Activated CD8-positive, alpha-beta T cell treated with anti-CD3 and anti-CD28 coated beads for 36 hours (primary cell): ENCODE results near the gene NPC1L1. TPM values are rescaled to one million over a fixed set of nuclear protein-coding genes. Genes with fewer than 3 reads are reported as not detected.

Experiments used
- ATAC-seq: fragments of 200-7000 bp; cut with Tn5 transposase; one replicate; pipeline ENCODE4 v1.10.0; 2021; ENCODE audit warnings: mild to moderate bottlenecking, moderate library complexity
- CTCF ChIA-PET: fragments of 350-600 bp; sonication (Branson Sonifier 250); formaldehyde crosslinking; loops from one replicate; lab custom pipeline; 2021; ENCODE audit warnings: antibody characterized with exemption; lab: Charles Lee
- POLR2A ChIA-PET: fragments of 350-600 bp; sonication (Branson Sonifier 250); formaldehyde crosslinking; loops from one replicate; lab custom pipeline; 2021; ENCODE audit warnings: antibody characterized with exemption; lab: Charles Lee
- DNase-seq: peaks from one replicate; pipeline ENCODE4 v3.0.0-alpha.2; 2020
- H3K27ac Mint-ChIP-seq: one replicate; pipeline ENCODE4 v1.8.0; 2021; ENCODE audit warnings: mild to moderate bottlenecking, mixed read lengths
- H3K27me3 Mint-ChIP-seq: one replicate; pipeline ENCODE4 v1.8.0; 2021; ENCODE audit warnings: mixed read lengths
- H3K36me3 Mint-ChIP-seq: one replicate; pipeline ENCODE4 v1.8.0; 2021; ENCODE audit warnings: low read depth, mixed read lengths
- H3K4me1 Mint-ChIP-seq: one replicate; pipeline ENCODE4 v1.8.0; 2021; ENCODE audit warnings: low read depth, mixed read lengths
- H3K4me3 Mint-ChIP-seq: one replicate; pipeline ENCODE4 v1.8.0; 2021; ENCODE audit warnings: mild to moderate bottlenecking, moderate library complexity, mixed read lengths
- H3K9me3 Mint-ChIP-seq: one replicate; pipeline ENCODE4 v1.8.0; 2021; ENCODE audit warnings: mixed read lengths
- CTCF ChIP-seq: fragments of 200-600 bp; IDR thresholded peaks from one replicate; pipeline ENCODE4 v1.8.0; 2022; ENCODE audit warnings: antibody characterized with exemption, mild to moderate bottlenecking
- intact Hi-C: fragments of 100-400 bp; cut with micrococcal nuclease; formaldehyde crosslinking; loops from one replicate; pipeline ENCODE4 v1.10.0; 2022
- total RNA-seq, 2 experiments: library from RNA; stranded (reverse); gene quantifications; one replicate each; pipeline ENCODE4 v1.2.3, GENCODE V29; 2021

Gene NPC1L1
- total RNA-seq, 2 experiments from 2014 or later, result 0.07 TPM; not detected in 1

- POLR2A ChIA-PET, result no interaction called here
- no peak for TF ChIP-seq CTCF
- peaks cover 50% of the 10 kb centered on the region for H3K36me3 Mint-ChIP-seq
- intact Hi-C loops, result no loop called here
- H3K27ac Mint-ChIP-seq, result no peak overlapping the region
- H3K4me3 Mint-ChIP-seq, result no peak overlapping the region
- no peak for ATAC-seq
- no peaks in the 10 kb centered on the region for H3K9me3 Mint-ChIP-seq
- DNase-seq, result no peak
- no peaks in the 10 kb centered on the region for H3K27me3 Mint-ChIP-seq
- CTCF ChIA-PET, result interaction anchor here (1.0 to 1.4 kb wide), 3 partner anchors 9 to 63 kb away, joined by 3 to 4 read pairs (median 3); no protein-coding TSS in a partner anchor
- peaks cover 49% of the 10 kb centered on the region for H3K4me1 Mint-ChIP-seq
Measured at GRCh38 chr7:44471436-44471835, 69.7 kb downstream of the NPC1L1 start.

- intact Hi-C loops, result no loop called here
- no peaks in the 10 kb centered on the region for H3K27me3 Mint-ChIP-seq
- H3K4me3 Mint-ChIP-seq, result no peak overlapping the region
- H3K36me3 Mint-ChIP-seq, result peaks cover 47% of the 10 kb centered on the region
- ChIA-PET POLR2A (interaction anchor here (1.4 kb wide), 1 partner anchor 10 kb away, joined by 4 read pairs; no protein-coding TSS in a partner anchor), CTCF (interaction anchor here (1.0 to 1.4 kb wide), 3 partner anchors 8 to 64 kb away, joined by 3 to 4 read pairs (median 3); no protein-coding TSS in a partner anchor)
- no peak for ATAC-seq
- DNase-seq, result no peak
- H3K9me3 Mint-ChIP-seq, result no peaks in the 10 kb centered on the region
- H3K27ac Mint-ChIP-seq, result no peak overlapping the region
- TF ChIP-seq CTCF, result no peak
- H3K4me1 Mint-ChIP-seq, result peaks cover 56% of the 10 kb centered on the region
Measured at GRCh38 chr7:44470628-44471245, 70.4 kb downstream of the NPC1L1 start.

- Mint-ChIP-seq H3K36me3 (peaks cover 51% of the 10 kb centered on the region), H3K4me3 (no peak overlapping the region), H3K4me1 (peaks cover 62% of the 10 kb centered on the region), H3K9me3 (no peaks in the 10 kb centered on the region), H3K27ac (no peak overlapping the region), H3K27me3 (no peaks in the 10 kb centered on the region)
- no peak for TF ChIP-seq CTCF
- ChIA-PET CTCF (interaction anchor here (1.3 to 1.4 kb wide), 2 partner anchors 10 to 65 kb away, joined by 3 to 4 read pairs; no protein-coding TSS in a partner anchor), POLR2A (interaction anchor here (1.4 kb wide), 1 partner anchor 9 kb away, joined by 4 read pairs; no protein-coding TSS in a partner anchor)
- DNase-seq (no peak), ATAC-seq (no peak)
- intact Hi-C loops, result no loop called here
Measured at GRCh38 chr7:44470135-44470479, 71.0 kb downstream of the NPC1L1 start.

GRCh38 chr7:44469461-44470134, 71.5 kb downstream of the NPC1L1 start:
- Mint-ChIP-seq H3K27me3 (no peaks in the 10 kb centered on the region), H3K36me3 (peaks cover 51% of the 10 kb centered on the region), H3K4me1 (peaks cover 60% of the 10 kb centered on the region), H3K4me3 (no peak overlapping the region), H3K27ac (peak overlapping the region; percentile 7), H3K9me3 (no peaks in the 10 kb centered on the region)
- no peak for ATAC-seq
- intact Hi-C loops, result no loop called here
- DNase-seq, result no peak
- ChIA-PET CTCF (interaction anchor here (0.9 to 1.4 kb wide), 2 partner anchors 21 to 65 kb away, joined by 3 read pairs; no protein-coding TSS in a partner anchor), POLR2A (interaction anchor here (1.4 kb wide), 1 partner anchor 9 kb away, joined by 4 read pairs; no protein-coding TSS in a partner anchor)
- no peak for TF ChIP-seq CTCF

GRCh38 chr7:44467217-44467548, 73.9 kb downstream of the NPC1L1 start:
- H3K27ac Mint-ChIP-seq, result peak overlapping the region; percentile 62
- peaks cover 58% of the 10 kb centered on the region for H3K36me3 Mint-ChIP-seq
- ATAC-seq, result no peak
- DNase-seq, result no peak
- peaks cover 63% of the 10 kb centered on the region for H3K4me1 Mint-ChIP-seq
- ChIA-PET POLR2A (interaction anchor here (1.0 kb wide), 1 partner anchor 23 kb away, joined by 4 read pairs; the partner anchor contains the start of gene NUDCD3), CTCF (interaction anchor here (1.4 kb wide), 1 partner anchor 13 kb away, joined by 5 read pairs; no protein-coding TSS in a partner anchor)
- intact Hi-C loops, result no loop called here
- H3K9me3 Mint-ChIP-seq, result no peaks in the 10 kb centered on the region
- no peak overlapping the region for H3K4me3 Mint-ChIP-seq
- no peak for TF ChIP-seq CTCF
- H3K27me3 Mint-ChIP-seq, result no peaks in the 10 kb centered on the region
